ENCODE measurements around the gene CTSD.

GRCh38 chr11:1757861-1758610 lies 5.7 kb downstream of the CTSD start:
- no peak for TF ChIP-seq CTCF (conservative IDR thresholded peaks at IDR 0.05; ENCODE audit: low read length)
- TF ChIP-seq EZH2phosphoT487 (IDR thresholded peaks at IDR 0.05; ENCODE audit: borderline replicate concordance, low read depth, low read length) = no peak

Measured in OCI-LY7 (cell line).